Activated CD8-positive, alpha-beta T cell treated with anti-CD3 and anti-CD28 coated beads, Interleukin-2, amount 10 ng/mL, durations not matched to agents 7 days and 5 days (primary cell): ENCODE measurements around the gene LNX1. TPM values are rescaled to one million over a fixed set of nuclear protein-coding genes. Genes with fewer than 3 reads are reported as not detected.

ENCODE experiments used
- ATAC-seq: fragments of 150-1000 bp; cut with Tn5 transposase; one replicate; pipeline ENCODE4 v1.10.0; 2021; ENCODE audit warnings: moderate library complexity
- CTCF ChIA-PET: fragments of 350-600 bp; sonication (Branson Sonifier 250); formaldehyde crosslinking; loops from one replicate; lab custom pipeline; 2021; ENCODE audit warnings: antibody characterized with exemption; lab: Charles Lee
- POLR2A ChIA-PET: fragments of 350-600 bp; sonication (Branson Sonifier 250); formaldehyde crosslinking; loops from one replicate; lab custom pipeline; 2021; ENCODE audit warnings: antibody characterized with exemption; lab: Charles Lee
- DNase-seq: peaks from one replicate; pipeline ENCODE4 v3.0.0-alpha.2; 2020
- H3K27ac Mint-ChIP-seq: one replicate; pipeline ENCODE4 v1.8.0; 2021; ENCODE audit warnings: mild to moderate bottlenecking, mixed read lengths
- H3K27me3 Mint-ChIP-seq: one replicate; pipeline ENCODE4 v1.8.0; 2021; ENCODE audit warnings: low read depth, mixed read lengths
- H3K36me3 Mint-ChIP-seq: one replicate; pipeline ENCODE4 v1.8.0; 2021; ENCODE audit warnings: low read depth, mixed read lengths
- H3K4me1 Mint-ChIP-seq: one replicate; pipeline ENCODE4 v1.8.0; 2021; ENCODE audit warnings: low read depth, mixed read lengths
- H3K4me3 Mint-ChIP-seq: one replicate; pipeline ENCODE4 v1.8.0; 2021; ENCODE audit warnings: mild to moderate bottlenecking, mixed read lengths
- H3K9me3 Mint-ChIP-seq: one replicate; pipeline ENCODE4 v1.8.0; 2022; ENCODE audit warnings: mixed read lengths; ENCODE audit not compliant: insufficient read depth
- total RNA-seq, 2 experiments: library from RNA; stranded (reverse); gene quantifications; one replicate each; pipeline ENCODE4 v1.2.3, GENCODE V29; 2021

Gene LNX1
- total RNA-seq, 2 experiments from 2014 or later: not detected

GRCh38 chr4:53618321-53618720 lies 27.0 kb upstream of the LNX1 start:
- no peak overlapping the region for H3K27ac Mint-ChIP-seq
- H3K4me1 Mint-ChIP-seq: no peaks in the 10 kb centered on the region
- H3K9me3 Mint-ChIP-seq: peaks cover 7% of the 10 kb centered on the region
- no peak for DNase-seq
- H3K27me3 Mint-ChIP-seq: peaks cover 6% of the 10 kb centered on the region
- ChIA-PET CTCF (no interaction called here), POLR2A (interaction anchor here (0.7 kb wide), 1 partner anchor 957 kb away, joined by 3 read pairs; no protein-coding TSS in a partner anchor)
- H3K36me3 Mint-ChIP-seq: no peaks in the 10 kb centered on the region
- no peak overlapping the region for H3K4me3 Mint-ChIP-seq
- ATAC-seq: no peak

GRCh38 chr4:53617101-53617680 lies 25.9 kb upstream of the LNX1 start:
- Mint-ChIP-seq H3K27me3 (peaks cover 3% of the 10 kb centered on the region), H3K4me1 (no peaks in the 10 kb centered on the region), H3K36me3 (no peaks in the 10 kb centered on the region), H3K4me3 (no peak overlapping the region), H3K27ac (no peak overlapping the region), H3K9me3 (peaks cover 4% of the 10 kb centered on the region)
- ATAC-seq (no peak), DNase-seq (no peak)
- ChIA-PET CTCF (no interaction called here), POLR2A (no interaction called here)

DNA sequence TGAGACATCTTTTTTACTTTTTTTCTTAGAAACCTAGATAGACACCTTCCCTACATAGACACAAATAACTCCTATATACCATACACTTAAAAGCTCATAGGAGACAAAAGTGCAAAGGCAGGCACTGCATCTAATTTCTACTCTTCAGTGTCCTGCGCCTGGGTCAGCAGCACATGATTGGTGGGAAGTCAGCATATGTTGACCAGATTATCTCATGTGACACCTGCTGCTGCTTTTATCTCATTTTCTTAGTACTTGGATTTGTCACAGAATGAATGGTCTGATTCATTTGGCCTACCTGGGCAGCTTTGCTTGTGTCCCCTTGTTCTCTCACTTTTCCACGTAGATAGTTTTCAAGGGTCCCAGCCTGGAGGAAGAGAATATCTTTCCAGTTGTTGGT lies 24.9 kb upstream of the LNX1 start:
- Mint-ChIP-seq H3K27me3 (peaks cover 3% of the 10 kb centered on the region), H3K4me3 (no peak overlapping the region), H3K36me3 (no peaks in the 10 kb centered on the region), H3K9me3 (peaks cover 4% of the 10 kb centered on the region), H3K27ac (no peak overlapping the region), H3K4me1 (no peaks in the 10 kb centered on the region)
- CTCF ChIA-PET: no interaction called here
- POLR2A ChIA-PET: no interaction called here
- no peak for DNase-seq
- no peak for ATAC-seq

GRCh38 chr4:53614591-53614990 lies 23.3 kb upstream of the LNX1 start:
- Mint-ChIP-seq H3K36me3 (no peaks in the 10 kb centered on the region), H3K27me3 (peaks cover 3% of the 10 kb centered on the region), H3K4me1 (no peaks in the 10 kb centered on the region), H3K27ac (no peak overlapping the region), H3K9me3 (peaks cover 4% of the 10 kb centered on the region), H3K4me3 (no peak overlapping the region)
- no peak for ATAC-seq
- POLR2A ChIA-PET: no interaction called here
- DNase-seq: no peak
- CTCF ChIA-PET: no interaction called here

DNA sequence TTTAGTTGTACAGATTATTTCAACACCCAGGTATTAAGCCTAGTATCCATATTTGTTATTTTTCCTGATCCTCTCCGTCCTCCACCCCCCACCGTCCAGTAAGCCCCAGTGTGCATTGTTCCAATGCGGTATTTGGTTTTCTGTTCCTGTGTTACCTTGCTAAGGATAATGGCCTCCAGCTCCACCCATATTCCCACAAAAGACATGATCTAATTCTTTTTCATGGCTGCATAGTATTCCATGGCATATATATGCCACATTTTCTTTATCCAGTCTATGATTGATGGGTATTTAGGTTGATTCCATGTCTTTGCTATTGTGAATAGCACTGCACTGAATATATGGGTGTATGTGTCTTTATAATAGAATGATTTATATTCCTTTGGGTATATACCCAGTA lies 22.1 kb upstream of the LNX1 start:
- Mint-ChIP-seq H3K27me3 (no peaks in the 10 kb centered on the region), H3K9me3 (peaks cover 4% of the 10 kb centered on the region), H3K4me3 (no peak overlapping the region), H3K4me1 (no peaks in the 10 kb centered on the region), H3K36me3 (no peaks in the 10 kb centered on the region), H3K27ac (no peak overlapping the region)
- no peak for DNase-seq
- POLR2A ChIA-PET: no interaction called here
- CTCF ChIA-PET: no interaction called here
- ATAC-seq: no peak

DNA sequence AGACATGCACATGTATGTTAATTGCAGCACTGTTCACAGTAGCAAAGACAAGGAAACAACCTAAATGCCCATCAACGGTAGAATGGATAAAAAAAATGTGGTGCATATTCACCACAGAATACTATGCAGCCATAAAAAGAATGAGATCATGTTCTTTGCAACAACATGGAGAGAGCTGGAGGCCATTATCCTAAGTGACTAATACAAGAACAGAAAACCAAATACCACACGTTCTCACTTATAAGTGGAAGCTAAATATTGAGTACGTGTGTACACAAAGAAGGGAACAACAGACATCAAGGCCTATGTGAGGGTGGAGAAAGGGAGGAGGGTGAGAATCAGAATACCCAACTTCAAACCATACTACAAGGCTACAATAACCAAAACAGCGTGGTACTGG lies 17.4 kb upstream of the LNX1 start:
- no peak for DNase-seq
- Mint-ChIP-seq H3K36me3 (no peaks in the 10 kb centered on the region), H3K4me1 (no peaks in the 10 kb centered on the region), H3K4me3 (no peak overlapping the region), H3K27ac (no peak overlapping the region), H3K27me3 (peaks cover 2% of the 10 kb centered on the region), H3K9me3 (peaks cover 4% of the 10 kb centered on the region)
- POLR2A ChIA-PET: no interaction called here
- CTCF ChIA-PET: no interaction called here
- ATAC-seq: no peak

DNA sequence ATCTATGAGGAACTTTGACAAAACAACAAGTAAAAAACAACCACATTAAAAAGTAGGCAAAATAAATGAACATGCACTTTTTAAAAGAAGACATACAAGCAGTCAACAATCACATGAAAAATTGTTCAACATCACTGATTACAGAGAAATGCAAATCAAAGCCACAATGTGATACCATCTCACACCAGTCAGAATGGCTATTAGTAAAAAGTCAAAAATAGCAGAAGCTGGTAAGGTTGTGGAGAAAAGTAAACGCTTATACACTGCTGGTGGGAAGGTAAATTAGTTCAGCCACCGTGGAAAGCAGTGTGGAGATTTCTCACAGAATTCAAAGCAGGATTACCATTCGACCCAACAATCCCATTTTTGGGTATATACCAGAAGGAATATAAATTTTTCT lies 17.0 kb upstream of the LNX1 start:
- no peaks in the 10 kb centered on the region for H3K4me1 Mint-ChIP-seq
- H3K27me3 Mint-ChIP-seq: peaks cover 2% of the 10 kb centered on the region
- no peaks in the 10 kb centered on the region for H3K36me3 Mint-ChIP-seq
- peaks cover under 1% of the 10 kb centered on the region for H3K9me3 Mint-ChIP-seq
- H3K4me3 Mint-ChIP-seq: no peak overlapping the region
- no peak for ATAC-seq
- ChIA-PET CTCF (no interaction called here), POLR2A (no interaction called here)
- no peak for DNase-seq
- H3K27ac Mint-ChIP-seq: no peak overlapping the region

DNA sequence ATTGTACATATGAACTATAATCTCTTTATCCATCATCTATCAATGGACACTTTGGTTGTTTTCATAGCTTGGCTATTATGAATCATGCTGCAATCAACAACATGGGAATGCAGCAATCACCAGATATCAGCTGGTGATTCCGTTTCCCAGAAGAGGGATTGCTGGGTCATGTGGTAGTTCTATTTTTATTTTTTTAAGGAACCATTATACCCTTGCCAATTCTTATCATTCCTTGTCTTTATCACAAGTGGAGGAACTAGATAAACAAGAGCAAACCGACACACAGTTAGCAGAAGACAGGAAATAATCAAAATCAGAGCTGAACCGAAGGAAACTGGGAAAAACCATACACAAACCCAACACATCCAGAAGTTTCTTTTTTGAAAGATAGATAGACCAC lies 14.5 kb upstream of the LNX1 start:
- Mint-ChIP-seq H3K9me3 (no peaks in the 10 kb centered on the region), H3K27me3 (peaks cover 2% of the 10 kb centered on the region), H3K4me1 (no peaks in the 10 kb centered on the region), H3K36me3 (no peaks in the 10 kb centered on the region), H3K4me3 (no peak overlapping the region), H3K27ac (no peak overlapping the region)
- DNase-seq (no peak), ATAC-seq (no peak)
- POLR2A ChIA-PET: no interaction called here
- CTCF ChIA-PET: interaction anchor here (0.8 kb wide), 1 partner anchor 628 kb away, joined by 3 read pairs; no protein-coding TSS in a partner anchor

GRCh38 chr4:53602390-53602789 lies 11.1 kb upstream of the LNX1 start:
- Mint-ChIP-seq H3K9me3 (no peaks in the 10 kb centered on the region), H3K36me3 (no peaks in the 10 kb centered on the region), H3K27me3 (peaks cover 2% of the 10 kb centered on the region), H3K27ac (no peak overlapping the region), H3K4me3 (no peak overlapping the region), H3K4me1 (no peaks in the 10 kb centered on the region)
- CTCF ChIA-PET: no interaction called here
- POLR2A ChIA-PET: no interaction called here
- no peak for DNase-seq
- ATAC-seq: no peak

GRCh38 chr4:53601251-53601764 lies 10.0 kb upstream of the LNX1 start:
- ATAC-seq (no peak), DNase-seq (no peak)
- Mint-ChIP-seq H3K4me3 (no peak overlapping the region), H3K27me3 (no peaks in the 10 kb centered on the region), H3K4me1 (no peaks in the 10 kb centered on the region), H3K27ac (no peak overlapping the region), H3K9me3 (no peaks in the 10 kb centered on the region), H3K36me3 (no peaks in the 10 kb centered on the region)
- CTCF ChIA-PET: no interaction called here
- POLR2A ChIA-PET: no interaction called here

DNA sequence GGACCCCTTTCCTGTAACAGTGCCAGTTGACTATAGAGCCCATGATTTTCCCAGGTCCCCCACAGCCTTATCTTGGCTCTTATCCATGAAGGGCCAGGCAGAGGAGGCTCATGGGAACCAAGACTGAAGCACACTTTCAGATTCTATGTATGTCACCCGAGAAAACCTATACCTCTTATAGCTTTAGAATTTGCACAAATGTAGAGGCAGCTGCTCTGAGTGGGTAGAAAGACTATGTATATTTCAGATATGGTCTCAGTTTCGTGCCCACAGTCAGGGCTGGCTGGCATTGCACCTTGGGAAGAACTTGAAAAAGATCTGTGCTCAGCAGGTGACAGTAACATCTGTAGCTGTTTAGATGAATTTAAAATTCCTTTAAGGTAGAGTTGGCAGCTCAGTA lies 8.3 kb upstream of the LNX1 start:
- H3K4me1 Mint-ChIP-seq: no peaks in the 10 kb centered on the region
- no peak overlapping the region for H3K27ac Mint-ChIP-seq
- no peaks in the 10 kb centered on the region for H3K9me3 Mint-ChIP-seq
- H3K27me3 Mint-ChIP-seq: no peaks in the 10 kb centered on the region
- no peak for ATAC-seq
- DNase-seq: no peak
- ChIA-PET CTCF (no interaction called here), POLR2A (no interaction called here)
- no peak overlapping the region for H3K4me3 Mint-ChIP-seq
- no peaks in the 10 kb centered on the region for H3K36me3 Mint-ChIP-seq

DNA sequence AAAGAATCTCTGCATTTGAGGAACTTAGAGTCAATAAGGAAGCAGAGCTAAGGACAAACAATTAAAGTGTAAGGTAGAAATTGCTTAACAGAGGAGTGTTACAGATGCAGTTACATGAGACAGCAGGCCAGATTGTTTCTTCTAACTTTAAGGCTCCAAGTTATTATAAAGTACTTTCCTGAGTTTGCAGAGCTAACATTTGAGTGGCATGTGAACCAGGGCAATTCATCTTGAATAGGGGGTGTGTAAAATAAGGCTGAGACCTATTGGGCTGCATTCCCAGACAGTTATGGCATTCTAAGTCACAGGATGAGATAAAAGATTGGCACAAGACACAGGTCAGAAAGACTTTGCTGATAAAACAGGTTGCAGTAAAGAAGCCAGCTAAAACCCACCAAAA lies 7.6 kb upstream of the LNX1 start:
- no peak for DNase-seq
- H3K4me3 Mint-ChIP-seq: no peak overlapping the region
- H3K27ac Mint-ChIP-seq: no peak overlapping the region
- no peaks in the 10 kb centered on the region for H3K4me1 Mint-ChIP-seq
- no peaks in the 10 kb centered on the region for H3K9me3 Mint-ChIP-seq
- ChIA-PET CTCF (no interaction called here), POLR2A (no interaction called here)
- no peaks in the 10 kb centered on the region for H3K36me3 Mint-ChIP-seq
- ATAC-seq: no peak
- no peaks in the 10 kb centered on the region for H3K27me3 Mint-ChIP-seq

DNA sequence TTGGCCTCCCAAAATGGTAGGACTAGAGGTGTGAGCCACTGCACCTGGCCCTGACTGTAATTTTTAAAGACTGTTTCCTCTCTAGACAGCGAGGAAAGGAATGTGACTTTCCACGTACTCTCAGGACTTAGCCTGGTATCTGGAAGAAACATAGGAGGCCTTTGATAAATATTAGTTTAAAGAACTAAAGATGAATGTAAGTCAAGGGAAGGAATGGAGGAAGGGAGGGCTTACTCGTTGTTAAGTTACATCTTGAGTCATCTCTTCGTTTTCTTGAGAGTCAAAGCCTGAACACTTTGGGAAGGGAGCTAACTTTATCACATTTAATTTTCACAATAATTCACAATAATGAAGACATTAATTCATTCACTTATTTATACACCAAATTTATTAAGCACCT lies 7.2 kb upstream of the LNX1 start:
- no peaks in the 10 kb centered on the region for H3K27me3 Mint-ChIP-seq
- ChIA-PET POLR2A (no interaction called here), CTCF (no interaction called here)
- H3K4me3 Mint-ChIP-seq: no peak overlapping the region
- H3K4me1 Mint-ChIP-seq: no peaks in the 10 kb centered on the region
- no peaks in the 10 kb centered on the region for H3K9me3 Mint-ChIP-seq
- DNase-seq (no peak), ATAC-seq (no peak)
- H3K36me3 Mint-ChIP-seq: no peaks in the 10 kb centered on the region
- no peak overlapping the region for H3K27ac Mint-ChIP-seq
